Measurements from ENCODE around the gene SAMD14.

- TF ChIP-seq POLR2A (IDR thresholded peaks at IDR 0.05): no peak
- no peak for TF ChIP-seq CTCF (IDR thresholded peaks at IDR 0.05)
- TF ChIP-seq POLR2AphosphoS5 (IDR thresholded peaks at IDR 0.05): no peak
- no peak for TF ChIP-seq EP300 (IDR thresholded peaks at IDR 0.05)
Measured at GRCh38 chr17:50139185-50139783, 9.3 kb upstream of the SAMD14 start.

All from upper lobe of left lung (tissue), 4 donors.